ENCODE results near the gene KRTDAP. TPM values are rescaled to one million over a fixed set of nuclear protein-coding genes. Genes with fewer than 3 reads are reported as not detected.

The KRTDAP gene
- not detected in 2 replicates for total RNA-seq (2014; rRNA removed; shearing (Covaris generic))

DNA sequence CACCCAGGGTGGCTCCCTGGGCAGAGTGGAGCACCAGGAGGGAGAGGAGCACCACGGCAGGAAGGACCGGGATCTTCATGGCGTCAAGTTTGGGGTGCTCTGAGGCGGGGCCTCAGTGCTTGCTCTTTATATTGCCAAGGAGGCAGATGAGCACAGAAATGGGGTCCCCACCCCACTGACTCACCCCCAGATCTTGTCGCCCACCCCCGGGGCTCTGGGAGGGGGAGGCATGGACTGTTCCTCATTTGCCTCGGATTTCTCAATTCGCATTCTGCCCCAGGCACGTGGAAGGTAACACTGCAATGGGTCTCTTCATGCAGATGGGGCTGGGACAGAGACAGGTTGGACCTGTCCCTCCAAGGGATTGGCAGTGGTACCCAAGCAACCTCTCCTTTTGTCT lies at the start of gene KRTDAP:
TSS of gene KRTDAP (minus strand) at position 101 of the 400 bp plus-strand sequence. CDS start at position 79, 22 bp downstream.
- no peak for DNase-seq (ENCODE audit: low spot score)

DNA sequence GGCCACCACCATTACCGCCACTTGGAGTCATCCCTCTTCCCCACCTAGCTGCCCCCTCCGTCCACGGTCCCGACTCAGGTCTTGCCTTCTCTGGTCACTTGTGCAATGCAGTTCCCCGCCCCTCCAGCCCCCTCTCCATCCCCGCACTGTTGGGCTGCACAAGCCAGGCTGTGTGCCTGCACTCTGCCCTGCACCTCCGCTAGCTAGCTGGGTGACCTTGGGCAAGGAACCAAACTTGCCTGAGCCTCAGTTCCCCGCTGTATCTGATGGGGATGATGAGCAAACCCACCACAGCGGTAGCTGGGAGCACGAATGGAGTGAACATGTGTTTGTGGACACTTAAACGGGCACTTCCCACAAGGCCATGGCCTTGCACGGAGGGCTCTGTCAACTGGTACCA lies 49.6 kb upstream of the KRTDAP start:
- no peak for DNase-seq (ENCODE audit: low spot score)

DNA sequence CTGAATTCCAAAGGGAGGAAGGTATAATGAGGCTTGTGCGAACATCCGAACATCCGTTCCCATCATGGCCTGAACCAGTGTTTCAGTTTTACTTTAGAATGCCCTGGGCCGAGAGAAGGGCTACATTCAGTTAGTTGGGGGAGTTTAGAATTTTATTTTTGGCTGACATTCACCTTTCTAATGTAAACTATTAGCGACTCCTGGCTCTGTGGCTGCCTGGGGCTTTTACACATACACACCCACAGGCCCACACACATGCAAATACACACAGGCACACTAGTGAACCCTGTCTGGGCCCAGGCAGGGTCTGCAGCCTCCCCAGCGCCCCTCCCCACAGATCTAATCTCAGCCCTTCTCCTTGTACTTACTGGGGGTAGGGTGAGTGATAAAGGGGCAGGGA lies 49.0 kb upstream of the KRTDAP start:
- DNase-seq (ENCODE audit: low spot score) = no peak

- DNase-seq (ENCODE audit: low spot score) = no peak
These were observed 44.7 kb upstream of the KRTDAP start for GRCh38 chr19:35534803-35535480.

- DNase-seq (ENCODE audit: low spot score) = no peak
These were observed 43.6 kb upstream of the KRTDAP start for GRCh38 chr19:35533822-35534392.

DNA sequence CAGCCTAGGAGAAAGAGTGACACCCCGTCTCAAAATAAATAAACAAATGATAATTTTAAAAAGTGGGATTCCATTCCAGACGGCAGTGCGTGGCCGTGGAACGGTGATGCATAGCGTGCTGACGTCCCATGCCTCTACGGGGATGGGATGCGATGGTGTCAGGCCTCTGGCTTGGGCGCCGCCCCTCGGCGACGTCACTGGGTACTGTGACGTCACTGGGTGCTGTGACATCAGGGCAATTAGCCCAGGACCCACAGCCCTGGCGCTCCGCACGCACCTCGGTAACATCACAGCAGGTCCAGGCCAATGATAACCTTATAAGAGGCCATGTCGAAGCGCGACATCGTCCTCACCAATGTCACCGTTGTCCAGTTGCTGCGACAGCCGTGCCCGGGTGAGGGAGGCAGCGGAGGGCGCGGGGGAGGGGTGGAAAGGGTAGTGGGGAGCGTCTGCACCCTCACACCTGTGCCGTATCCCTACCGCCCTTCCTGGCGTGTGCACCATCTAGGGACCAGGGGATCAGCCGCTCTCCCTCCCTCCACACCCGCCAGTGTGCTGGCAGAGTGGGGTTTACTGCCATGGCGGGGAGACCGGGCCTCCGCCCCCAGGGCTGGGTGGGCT lies 43.0 kb upstream of the KRTDAP start, which contains the start of gene GAPDHS:
TSS of gene GAPDHS (plus strand) at position 256 of the 621 bp plus-strand sequence. CDS start at position 328, 72 bp downstream.
- no peak for DNase-seq (ENCODE audit: low spot score)

DNA sequence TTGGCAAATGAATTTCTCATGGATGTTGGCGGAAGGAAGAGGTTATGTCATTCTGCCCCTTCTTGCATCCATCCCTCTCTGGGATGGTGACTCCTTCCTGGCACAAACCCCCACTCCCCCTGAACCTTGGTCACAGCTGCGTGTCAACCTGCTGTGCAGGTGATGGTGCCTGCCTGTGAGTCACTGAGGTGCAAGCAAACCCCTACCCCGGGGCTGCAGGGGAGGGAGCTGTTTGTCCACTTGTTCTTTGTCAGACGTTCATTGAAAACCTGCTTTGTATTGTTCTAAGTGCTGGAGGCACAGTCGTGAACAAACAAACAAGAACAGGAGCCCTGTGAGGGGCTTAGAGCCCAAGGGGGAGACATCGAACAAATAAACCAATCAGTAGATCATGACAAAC lies 41.0 kb upstream of the KRTDAP start:
- no peak for DNase-seq (ENCODE audit: low spot score)

DNA sequence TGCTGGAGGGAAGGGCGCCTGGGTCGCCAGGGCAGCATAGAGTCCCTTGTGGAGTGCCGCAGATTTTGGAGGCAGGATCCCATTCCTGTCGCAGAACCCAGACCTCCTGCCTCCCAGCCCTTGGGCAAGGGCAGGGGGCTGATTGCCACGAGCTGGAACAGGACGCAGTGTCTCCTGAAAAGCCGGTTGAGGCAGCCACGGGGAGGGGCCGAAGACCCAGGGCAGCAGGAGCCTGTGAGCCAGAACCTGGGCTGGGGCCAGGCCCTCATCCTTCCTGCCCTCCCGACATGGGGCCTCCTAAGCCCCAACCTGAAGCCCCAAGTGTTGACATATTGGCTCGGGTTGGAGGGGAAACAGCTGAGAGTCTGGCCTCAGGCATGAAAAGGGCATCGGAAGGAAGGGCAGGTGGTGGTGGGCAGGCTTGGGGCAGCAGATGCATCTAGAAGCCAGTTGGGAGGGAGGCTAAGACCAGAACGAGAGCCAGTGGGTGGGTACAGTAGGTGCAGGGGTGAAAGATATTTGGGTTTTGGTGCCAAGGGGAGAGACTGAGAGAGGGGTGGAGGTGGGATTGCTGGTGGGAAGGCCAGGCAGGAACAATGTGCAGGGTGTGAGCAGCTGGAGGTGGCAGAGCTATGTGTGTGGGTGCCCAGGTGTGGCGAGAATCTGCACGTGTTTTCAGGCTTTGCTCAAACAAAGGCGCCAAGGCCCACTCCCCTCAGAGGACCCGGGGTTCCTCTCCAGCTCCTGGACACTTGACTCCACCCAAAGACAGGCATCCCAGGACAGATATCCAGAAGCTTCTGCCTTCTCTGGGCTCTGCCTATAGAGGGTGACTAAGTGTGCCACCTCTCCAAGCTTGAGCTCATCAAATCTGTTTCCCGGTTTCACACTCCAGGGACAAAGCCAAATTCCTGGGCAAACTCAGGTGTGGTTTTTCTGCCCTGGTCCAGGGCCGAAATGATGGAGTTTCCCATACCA lies 39.3 kb upstream of the KRTDAP start:
- DNase-seq (ENCODE audit: low spot score) = no peak

DNA sequence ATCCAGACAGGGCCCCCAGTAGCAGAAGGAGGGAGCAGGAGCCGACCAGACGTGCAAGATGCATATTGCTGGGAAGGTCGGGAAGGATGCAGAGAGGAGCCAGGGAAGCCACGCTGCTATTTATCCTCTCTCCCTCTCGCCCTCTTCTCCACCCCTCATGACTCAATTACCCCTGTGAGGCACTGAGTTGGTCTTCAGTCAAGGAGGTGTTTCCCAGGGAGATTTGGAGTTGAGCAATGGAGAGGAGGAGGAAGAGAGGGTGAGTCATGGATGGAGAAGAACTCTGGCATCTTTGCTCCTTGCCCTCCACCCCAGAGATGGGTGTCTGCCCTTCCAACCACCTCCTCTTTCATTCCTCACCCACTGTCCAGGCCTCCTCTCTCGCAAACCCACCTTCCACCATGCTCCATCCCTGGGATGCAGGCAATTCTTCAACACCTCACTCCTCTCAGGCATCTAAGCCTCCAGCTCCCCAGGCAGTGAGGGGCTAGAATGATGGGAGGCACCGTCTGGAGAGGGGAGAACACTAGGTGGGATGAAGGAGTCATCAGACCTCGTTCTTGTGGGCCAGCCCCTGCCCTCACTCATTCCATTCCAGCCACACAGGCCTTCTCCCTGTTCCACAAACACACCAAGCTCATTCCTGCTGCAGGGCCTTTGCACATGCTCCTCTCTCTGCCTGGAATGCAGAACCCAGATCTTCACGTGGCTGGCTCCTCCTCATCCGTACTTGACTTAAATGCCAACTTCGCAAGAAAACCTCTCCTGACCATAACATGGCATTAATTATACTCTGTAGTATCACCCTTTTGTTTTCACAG lies 38.2 kb upstream of the KRTDAP start, which contains the start of gene SBSN:
TSS of gene SBSN (minus strand) at position 94 of the 821 bp plus-strand sequence. CDS start at position 64, 30 bp downstream.
- DNase-seq (ENCODE audit: low spot score) = no peak

DNA sequence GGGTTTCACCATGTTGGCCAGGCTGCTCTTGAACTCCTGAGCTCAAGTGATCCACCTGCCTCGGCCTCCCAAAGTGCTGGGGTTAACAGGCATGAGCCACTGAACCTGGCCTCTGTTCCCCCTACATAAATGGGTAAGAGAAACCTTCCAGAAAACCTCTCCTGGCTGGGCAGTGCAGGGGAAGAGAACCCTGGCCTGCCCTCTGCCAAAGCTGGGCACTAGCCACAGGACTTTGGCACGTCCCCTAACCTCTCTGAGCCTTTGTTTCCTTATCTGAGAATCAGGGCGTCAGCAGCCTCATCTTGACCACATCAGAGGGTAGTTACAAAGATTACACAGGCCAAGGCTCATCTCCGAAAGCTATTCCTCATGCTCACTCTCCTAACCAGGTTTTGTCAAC lies 35.6 kb upstream of the KRTDAP start:
- no peak for DNase-seq (ENCODE audit: low spot score)

- DNase-seq (ENCODE audit: low spot score) = no peak
These were observed 34.0 kb upstream of the KRTDAP start for GRCh38 chr19:35524181-35524837.

DNA sequence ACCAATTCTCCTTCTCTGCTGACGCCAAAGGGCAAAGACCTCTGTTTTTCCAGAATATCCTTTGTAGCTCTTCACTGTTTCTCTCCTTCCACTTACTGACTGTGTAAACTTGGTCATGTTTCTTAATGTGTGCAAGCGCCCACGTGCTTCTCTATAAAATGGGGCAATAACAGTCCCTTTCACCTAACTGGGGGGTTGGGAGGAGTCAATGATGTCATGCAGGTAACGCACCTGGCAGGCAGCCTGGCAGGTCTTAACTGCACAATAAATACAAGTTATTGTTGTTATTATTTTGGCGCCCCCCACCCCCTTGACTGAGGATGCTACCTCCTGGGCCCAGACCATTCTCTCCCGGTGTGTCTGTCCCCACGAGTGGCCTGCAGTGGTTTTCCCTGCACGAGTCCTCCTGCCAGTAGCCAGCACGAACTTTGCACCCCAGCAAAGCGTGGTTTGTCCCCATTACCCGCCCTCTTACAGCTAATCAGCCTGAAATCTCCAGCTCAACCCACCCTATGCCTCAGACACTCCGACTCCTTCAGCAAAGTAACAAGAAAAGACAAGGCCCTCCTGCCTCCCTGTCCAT lies 32.6 kb upstream of the KRTDAP start:
- DNase-seq (ENCODE audit: low spot score) = no peak

DNA sequence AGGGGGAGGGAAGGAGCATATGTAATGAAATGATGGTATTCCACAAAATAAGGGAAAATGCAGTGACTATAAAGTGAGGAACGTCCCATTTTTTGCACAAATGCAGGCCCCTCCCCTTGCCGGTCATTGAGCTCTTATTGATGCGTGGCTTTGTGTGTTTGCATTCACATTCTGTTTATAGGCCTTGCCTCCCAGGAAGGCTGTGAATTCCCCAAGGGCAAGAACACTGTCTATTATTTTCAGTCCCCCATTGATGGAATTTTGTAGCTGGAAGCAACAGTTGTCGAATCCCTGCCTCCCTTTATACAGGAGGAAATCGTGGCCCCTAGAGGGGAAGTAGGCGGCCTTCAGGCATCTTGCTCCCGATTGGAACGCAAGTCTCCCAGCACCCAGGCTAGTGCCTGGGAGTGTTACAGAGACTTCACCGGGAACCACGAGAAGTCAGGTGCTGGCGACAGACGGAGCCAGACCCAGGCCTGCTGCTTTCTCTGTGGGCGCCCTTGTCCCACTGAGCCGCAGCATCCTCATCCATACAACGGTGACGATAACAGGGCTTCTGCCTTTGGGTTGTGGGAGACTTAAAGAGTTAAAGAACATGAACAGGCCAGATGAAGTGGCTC lies 31.0 kb upstream of the KRTDAP start:
- DNase-seq (ENCODE audit: low spot score) = no peak

- no peak for DNase-seq (ENCODE audit: low spot score)
These were observed 29.0 kb upstream of the KRTDAP start for GRCh38 chr19:35519291-35519690.

DNA sequence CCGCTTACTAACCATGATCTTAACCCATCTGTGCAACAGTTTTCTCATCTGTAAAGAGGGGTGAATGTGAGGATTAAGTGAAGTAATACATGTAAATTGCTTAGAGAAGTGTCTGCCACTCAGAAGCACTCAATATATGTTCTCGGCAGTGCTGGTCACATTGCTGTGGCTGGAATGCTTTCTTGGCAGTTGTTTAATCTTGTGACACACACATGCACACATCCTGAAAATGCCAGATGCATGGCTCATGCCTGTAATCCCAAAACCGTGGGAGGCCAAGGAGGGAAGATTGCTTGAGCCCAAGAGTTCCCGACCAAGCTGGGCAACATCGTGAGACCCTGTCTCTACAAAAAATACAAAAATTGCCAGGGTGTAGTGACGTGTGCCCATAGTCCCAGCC lies 28.0 kb upstream of the KRTDAP start:
- DNase-seq (ENCODE audit: low spot score) = peak; percentile 89

DNA sequence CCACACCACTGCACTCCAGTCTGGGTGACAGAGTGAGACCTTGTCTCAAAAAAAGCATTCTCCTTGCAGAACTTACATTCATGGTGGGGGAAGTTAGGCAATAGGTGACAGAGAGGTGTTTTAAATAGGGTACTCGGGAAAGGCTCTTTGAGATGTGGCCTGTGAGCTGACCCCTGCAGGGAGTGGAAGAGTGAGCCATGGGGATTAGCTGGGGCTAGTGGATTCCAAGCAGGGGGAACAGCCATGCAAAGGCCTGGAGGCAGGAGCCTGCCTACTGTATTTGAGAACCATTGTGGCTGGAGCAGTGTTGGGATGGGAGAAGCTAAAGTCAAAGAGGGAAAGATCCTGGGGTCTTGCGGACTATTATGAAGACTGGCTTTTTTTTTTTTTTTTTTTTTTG lies 27.1 kb upstream of the KRTDAP start:
- DNase-seq (ENCODE audit: low spot score) = no peak

DNA sequence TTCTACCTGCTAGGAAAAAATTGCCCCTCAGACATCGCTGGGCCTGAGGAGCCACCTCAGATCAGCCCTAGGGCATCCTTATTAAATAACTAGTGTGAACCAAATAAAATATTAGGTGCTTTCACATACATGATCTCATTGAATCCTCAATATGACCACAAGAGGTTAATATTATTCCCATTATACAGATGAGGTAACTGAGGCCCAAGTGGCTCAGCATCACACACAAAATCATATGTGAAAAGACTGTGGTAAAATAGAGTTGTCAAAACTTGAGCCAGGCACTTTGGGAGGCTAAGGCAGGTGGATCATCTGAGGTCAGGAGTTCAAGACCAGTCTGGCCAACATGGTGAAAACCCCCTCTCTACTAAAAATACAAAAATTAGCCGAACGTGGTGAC lies 26.0 kb upstream of the KRTDAP start:
- DNase-seq (ENCODE audit: low spot score) = no peak

- DNase-seq (ENCODE audit: low spot score) = no peak
These were observed 24.1 kb upstream of the KRTDAP start for GRCh38 chr19:35514282-35514809.

DNA sequence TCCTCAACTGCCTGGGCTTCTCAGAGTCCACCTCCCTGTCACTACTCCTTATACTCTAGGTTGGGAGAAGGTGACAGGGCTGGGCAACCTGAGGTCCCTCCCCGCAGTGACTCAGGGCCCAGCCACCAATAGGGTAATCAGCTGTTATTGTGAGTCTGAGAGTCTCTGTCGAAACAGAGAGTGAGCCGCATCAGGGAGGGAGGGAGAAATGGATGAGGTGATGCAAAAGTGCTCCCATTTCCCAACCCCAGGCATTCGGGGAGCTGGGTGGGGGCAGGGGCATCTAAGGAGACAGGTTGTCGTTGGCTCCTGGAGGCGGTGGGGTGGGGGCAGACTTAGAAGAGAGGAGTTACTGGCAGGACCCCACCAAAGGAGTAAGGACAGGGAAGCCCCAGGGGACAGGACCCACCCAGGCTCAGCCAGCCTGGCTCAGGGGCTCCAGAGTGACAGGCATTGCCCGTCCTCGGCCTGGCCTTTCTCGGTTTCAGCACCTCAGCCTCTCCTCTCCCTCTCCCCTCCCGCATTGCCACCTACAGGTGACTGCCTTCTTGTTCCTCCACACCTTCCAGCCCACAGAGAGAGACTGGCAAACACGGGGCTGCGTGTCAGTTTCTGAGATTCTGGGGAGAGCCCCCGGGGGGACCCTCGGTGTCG lies 23.5 kb upstream of the KRTDAP start, which contains the start of gene DMKN:
TSS of gene DMKN (minus strand) at position 22 of the 654 bp plus-strand sequence. CDS start 174 bp downstream, outside the sequence.
- peak; percentile 61 for DNase-seq (ENCODE audit: low spot score)
